ENCODE measurements around the gene UBE2N. TPM values are rescaled to one million over a fixed set of nuclear protein-coding genes. Genes with fewer than 3 reads are reported as not detected.

UBE2N gene
- total and polyA plus RNA-seq, 3 donors from 2014 or later, result 99.4 to 368 (median 181) TPM

DNA sequence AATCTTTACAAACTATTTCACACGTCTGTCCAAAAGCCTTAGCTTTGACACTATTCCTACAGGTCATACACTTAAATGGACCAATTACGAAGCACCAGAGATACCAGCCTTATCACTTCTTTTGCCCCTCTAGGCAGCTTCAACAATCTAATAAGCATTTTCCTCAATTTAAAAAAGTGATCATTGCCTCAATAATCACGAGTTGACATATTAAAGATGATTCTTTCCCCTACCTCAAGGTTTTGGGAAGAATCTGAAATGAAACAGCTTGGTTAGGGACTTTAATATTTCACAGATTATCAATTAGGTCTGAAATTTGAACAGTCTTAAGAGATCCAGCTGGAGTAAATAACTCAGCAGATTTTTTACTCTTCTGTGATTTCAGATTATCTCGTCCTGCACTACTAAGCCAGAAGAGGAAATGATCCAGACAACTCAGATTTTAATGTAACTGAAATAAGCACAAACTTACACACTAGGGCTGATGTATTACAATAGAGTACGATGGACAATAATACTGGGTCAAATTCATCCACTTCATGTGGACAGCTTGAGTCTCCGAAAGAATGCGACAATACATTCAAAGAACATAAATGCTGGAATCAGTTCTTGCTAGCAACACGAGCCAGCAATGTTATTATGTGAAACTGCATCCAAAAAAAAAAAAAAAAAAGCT is 15.9 kb downstream of the UBE2N start:
- intact Hi-C loops (cut with DNase I; ENCODE audit: low total_unique reads), result no loop called here
- DNase-seq, result no peak
- H3K27ac ChIP-seq, result peak overlapping the region in 1 of 2 donors; percentile 65
- H3K27me3 ChIP-seq, result no peaks in the 10 kb centered on the region
- TF ChIP-seq POLR2A (IDR thresholded peaks at IDR 0.05), result no peak
- TF ChIP-seq, protein P1, sequence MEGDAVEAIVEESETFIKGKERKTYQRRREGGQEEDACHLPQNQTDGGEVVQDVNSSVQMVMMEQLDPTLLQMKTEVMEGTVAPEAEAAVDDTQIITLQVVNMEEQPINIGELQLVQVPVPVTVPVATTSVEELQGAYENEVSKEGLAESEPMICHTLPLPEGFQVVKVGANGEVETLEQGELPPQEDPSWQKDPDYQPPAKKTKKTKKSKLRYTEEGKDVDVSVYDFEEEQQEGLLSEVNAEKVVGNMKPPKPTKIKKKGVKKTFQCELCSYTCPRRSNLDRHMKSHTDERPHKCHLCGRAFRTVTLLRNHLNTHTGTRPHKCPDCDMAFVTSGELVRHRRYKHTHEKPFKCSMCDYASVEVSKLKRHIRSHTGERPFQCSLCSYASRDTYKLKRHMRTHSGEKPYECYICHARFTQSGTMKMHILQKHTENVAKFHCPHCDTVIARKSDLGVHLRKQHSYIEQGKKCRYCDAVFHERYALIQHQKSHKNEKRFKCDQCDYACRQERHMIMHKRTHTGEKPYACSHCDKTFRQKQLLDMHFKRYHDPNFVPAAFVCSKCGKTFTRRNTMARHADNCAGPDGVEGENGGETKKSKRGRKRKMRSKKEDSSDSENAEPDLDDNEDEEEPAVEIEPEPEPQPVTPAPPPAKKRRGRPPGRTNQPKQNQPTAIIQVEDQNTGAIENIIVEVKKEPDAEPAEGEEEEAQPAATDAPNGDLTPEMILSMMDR (IDR thresholded peaks at IDR 0.05), result no peak
- WGBS, 2 donors, result 29 to 47% methylated on average over 8 of the region's 8 CpGs
- H3K4me3 ChIP-seq, result no peak overlapping the region
- no peaks in the 10 kb centered on the region for H3K9me3 ChIP-seq
- H3K36me3 ChIP-seq (ENCODE audit: low read depth, missing control alignments), result no peaks in the 10 kb centered on the region
- H3K4me1 ChIP-seq, result peaks cover 34% of the 10 kb centered on the region

GRCh38 chr12:93422050-93422449 is 19.7 kb downstream of the UBE2N start:
- no peak for DNase-seq
- Histone ChIP-seq H3K36me3 (ENCODE audit: low read depth, missing control alignments) (no peaks in the 10 kb centered on the region), H3K9me3 (no peaks in the 10 kb centered on the region), H3K27me3 (no peaks in the 10 kb centered on the region), H3K4me3 (no peak overlapping the region), H3K4me1 (peaks cover 26% of the 10 kb centered on the region), H3K27ac (no peak overlapping the region)
- intact Hi-C loops (cut with DNase I; ENCODE audit: low total_unique reads), result no loop called here
- TF ChIP-seq POLR2A (IDR thresholded peaks at IDR 0.05), result no peak
- TF ChIP-seq, protein P1 (IDR thresholded peaks at IDR 0.05), result no peak
- 71 to 79% methylated on average over 2 of the region's 2 CpGs for WGBS, 2 donors

- DNase-seq, result no peak
- H3K4me3 ChIP-seq, result no peak overlapping the region
- no peak overlapping the region for H3K27ac ChIP-seq
- intact Hi-C loops (cut with DNase I; ENCODE audit: low total_unique reads), result loop anchor here (10.0 kb wide), 1 partner anchor 425 kb away; no protein-coding TSS in a partner anchor
- no peaks in the 10 kb centered on the region for H3K9me3 ChIP-seq
- H3K36me3 ChIP-seq (ENCODE audit: low read depth, missing control alignments), result no peaks in the 10 kb centered on the region
- TF ChIP-seq, protein P1 (IDR thresholded peaks at IDR 0.05), result peak in 2 of 3 experiments; percentile 48 to 77
- TF ChIP-seq POLR2A (IDR thresholded peaks at IDR 0.05), result no peak
- no peaks in the 10 kb centered on the region for H3K27me3 ChIP-seq
- peaks cover 27% of the 10 kb centered on the region for H3K4me1 ChIP-seq
- 54 to 67% methylated on average over 1 of the region's 1 CpG for WGBS, 2 donors
Observed at GRCh38 chr12:93419388-93420034, 22.2 kb downstream of the UBE2N start.

DNA sequence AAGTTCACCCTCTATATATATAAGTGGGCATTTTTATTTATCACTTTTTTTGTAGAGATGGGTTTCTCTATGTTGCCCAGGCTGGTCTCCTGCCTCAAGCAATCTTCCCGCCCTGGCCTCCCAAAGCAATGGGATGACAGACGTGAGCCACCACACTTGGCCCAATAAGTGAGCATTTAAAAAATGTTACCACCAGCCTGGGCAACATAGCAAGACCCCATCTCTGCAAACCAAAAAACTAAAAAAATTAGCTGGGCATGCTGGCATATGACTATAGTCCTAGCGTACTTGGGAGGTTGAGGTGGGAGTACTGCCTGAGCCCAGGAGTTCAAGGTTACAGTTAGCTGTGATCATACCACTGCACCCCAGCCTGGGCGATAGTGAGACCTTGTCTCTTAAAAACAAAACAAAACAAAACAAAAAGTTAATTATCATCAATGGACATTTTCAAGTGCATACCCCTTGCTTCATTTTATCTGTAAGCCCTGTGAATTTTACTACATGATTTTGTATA is 23.7 kb downstream of the UBE2N start:
- H3K27ac ChIP-seq, result no peak overlapping the region
- H3K9me3 ChIP-seq, result no peaks in the 10 kb centered on the region
- 63 to 73% methylated on average over 4 of the region's 4 CpGs for WGBS, 2 donors
- intact Hi-C loops (cut with DNase I; ENCODE audit: low total_unique reads), result loop anchor here (10.0 kb wide), 1 partner anchor 423 kb away; no protein-coding TSS in a partner anchor
- no peaks in the 10 kb centered on the region for H3K27me3 ChIP-seq
- TF ChIP-seq, protein P1 (IDR thresholded peaks at IDR 0.05), result no peak
- TF ChIP-seq POLR2A (IDR thresholded peaks at IDR 0.05), result no peak
- peaks cover 20% of the 10 kb centered on the region for H3K4me1 ChIP-seq
- H3K36me3 ChIP-seq (ENCODE audit: low read depth, missing control alignments), result no peaks in the 10 kb centered on the region
- no peak overlapping the region for H3K4me3 ChIP-seq
- DNase-seq, result no peak
